Activated CD4-positive, alpha-beta memory T cell treated with anti-CD3 and anti-CD28 coated beads, Interleukin-2, amount 10 ng/mL, durations not matched to agents 7 days and 5 days (primary cell): ENCODE measurements around the gene TMEM219. TPM values are rescaled to one million over a fixed set of nuclear protein-coding genes. Genes with fewer than 3 reads are reported as not detected.

Experiments
- CTCF ChIA-PET: fragments of 350-600 bp; sonication (Branson Sonifier 250); formaldehyde crosslinking; loops from one replicate; lab custom pipeline; 2021; ENCODE audit warnings: antibody characterized with exemption, inconsistent platforms; lab: Charles Lee
- POLR2A ChIA-PET: fragments of 350-600 bp; sonication (Branson Sonifier 250); formaldehyde crosslinking; loops from one replicate; lab custom pipeline; 2021; ENCODE audit warnings: antibody characterized with exemption; lab: Charles Lee
- DNase-seq: peaks from one replicate; pipeline ENCODE4 v3.0.0-alpha.2; 2020
- H3K27ac Mint-ChIP-seq: one replicate; pipeline ENCODE4 v1.8.0; 2021; ENCODE audit warnings: mild to moderate bottlenecking, mixed read lengths
- H3K27me3 Mint-ChIP-seq: one replicate; pipeline ENCODE4 v1.8.0; 2021; ENCODE audit warnings: mixed read lengths
- H3K36me3 Mint-ChIP-seq: one replicate; pipeline ENCODE4 v1.8.0; 2021; ENCODE audit warnings: low read depth, mixed read lengths
- H3K4me1 Mint-ChIP-seq: one replicate; pipeline ENCODE4 v1.8.0; 2021; ENCODE audit warnings: mixed read lengths
- H3K4me3 Mint-ChIP-seq: one replicate; pipeline ENCODE4 v1.8.0; 2021; ENCODE audit warnings: mild to moderate bottlenecking, mixed read lengths
- H3K9me3 Mint-ChIP-seq: one replicate; pipeline ENCODE4 v1.8.0; 2021; ENCODE audit warnings: mixed read lengths
- total RNA-seq, 2 experiments: library from RNA; stranded (reverse); gene quantifications; one replicate each; pipeline ENCODE4 v1.2.3, GENCODE V29; 2021

The TMEM219 gene
- total RNA-seq, 2 experiments from 2014 or later = 68.9 to 78.7 TPM

DNA sequence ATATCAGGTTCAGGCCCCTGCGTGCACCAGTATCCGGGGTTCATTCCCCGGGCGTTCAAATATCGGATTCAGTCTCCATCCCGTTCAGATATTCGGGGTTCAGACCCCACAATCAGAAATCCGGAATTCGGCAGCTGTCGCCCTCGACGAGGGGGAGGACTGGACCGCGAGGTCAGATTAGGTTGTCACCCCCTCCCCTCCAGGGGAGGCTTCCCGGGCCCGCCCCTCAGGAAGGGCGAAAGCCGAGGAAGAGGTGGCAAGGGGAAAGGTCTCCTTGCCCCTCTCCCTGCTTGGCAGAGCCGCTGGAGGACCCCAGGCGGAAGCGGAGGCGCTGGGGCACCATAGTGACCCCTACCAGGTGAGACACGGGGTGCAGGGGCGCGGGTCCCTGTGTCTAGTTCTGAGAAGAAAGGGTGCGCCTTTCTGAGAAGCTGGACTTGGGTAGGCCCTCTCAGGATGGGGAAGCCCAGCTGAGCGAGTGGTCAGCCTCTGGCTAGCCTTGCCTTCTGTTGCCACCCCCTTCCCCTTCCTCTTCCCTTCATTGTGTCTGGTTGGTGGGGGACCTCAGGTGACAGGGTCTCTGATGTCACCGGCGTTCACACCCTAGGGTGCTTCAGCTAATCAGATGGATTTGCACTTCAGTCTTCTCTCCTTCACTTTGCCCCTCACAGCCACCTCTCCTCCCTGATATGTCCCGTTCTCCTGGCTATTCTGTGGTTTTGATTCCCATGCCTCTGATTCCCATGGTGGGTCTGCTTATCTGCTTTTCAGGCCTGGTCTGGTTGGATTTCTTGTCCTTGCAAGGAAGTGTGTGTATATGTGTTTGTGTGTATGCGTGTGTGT, 12.6 kb downstream of the TMEM219 start:
- Mint-ChIP-seq H3K4me1 (peaks cover 37% of the 10 kb centered on the region), H3K9me3 (no peaks in the 10 kb centered on the region), H3K27ac (peak overlapping the region; percentile 71), H3K27me3 (no peaks in the 10 kb centered on the region), H3K36me3 (peaks cover 40% of the 10 kb centered on the region), H3K4me3 (peak overlapping the region; percentile 88)
- ChIA-PET POLR2A (interaction anchor here (0.9 to 8.8 kb wide), 12 partner anchors 8 to 184 kb away, joined by 3 to 99 read pairs (median 6); partner anchors contain the start of genes ALDOA, HIRIP3, INO80E and KCTD13), CTCF (interaction anchor here (0.9 to 3.3 kb wide), 6 partner anchors 13 to 333 kb away, joined by 3 to 29 read pairs (median 6); partner anchors contain the start of genes PAGR1 and TMEM219)
- peak; percentile 42 for DNase-seq

DNA sequence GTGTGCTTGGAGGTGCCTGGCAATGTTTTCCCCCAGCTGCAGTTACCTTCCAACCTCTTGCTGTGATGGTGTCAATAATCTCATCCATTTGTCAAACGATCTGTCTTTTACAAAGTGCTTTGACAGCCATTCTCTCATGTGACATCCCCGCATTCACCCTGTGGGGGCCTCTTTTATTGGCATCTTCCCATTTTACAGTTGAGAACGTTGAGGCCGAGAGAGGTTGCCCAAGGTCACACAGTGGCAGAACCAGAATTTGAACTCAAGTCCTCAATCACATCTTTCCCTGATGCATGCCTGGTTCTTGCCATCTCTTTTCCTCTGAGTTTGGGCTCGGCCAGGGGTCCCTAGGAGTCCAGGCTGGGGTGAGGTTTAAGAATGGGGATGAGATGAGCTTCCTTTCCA, 13.3 kb downstream of the TMEM219 start:
- Mint-ChIP-seq H3K27ac (peak overlapping the region; percentile 71), H3K27me3 (no peaks in the 10 kb centered on the region), H3K4me3 (peak overlapping the region; percentile 88), H3K36me3 (peaks cover 42% of the 10 kb centered on the region), H3K4me1 (peaks cover 37% of the 10 kb centered on the region), H3K9me3 (no peaks in the 10 kb centered on the region)
- ChIA-PET POLR2A (interaction anchor here (1.0 to 8.8 kb wide), 6 partner anchors 13 to 185 kb away, joined by 4 to 99 read pairs (median 12); partner anchors contain the start of genes HIRIP3, INO80E, KCTD13 and KIF22), CTCF (interaction anchor here (0.9 to 3.3 kb wide), 3 partner anchors 14 to 159 kb away, joined by 3 to 29 read pairs (median 5); partner anchors contain the start of genes PAGR1 and TMEM219)
- no peak for DNase-seq

DNA sequence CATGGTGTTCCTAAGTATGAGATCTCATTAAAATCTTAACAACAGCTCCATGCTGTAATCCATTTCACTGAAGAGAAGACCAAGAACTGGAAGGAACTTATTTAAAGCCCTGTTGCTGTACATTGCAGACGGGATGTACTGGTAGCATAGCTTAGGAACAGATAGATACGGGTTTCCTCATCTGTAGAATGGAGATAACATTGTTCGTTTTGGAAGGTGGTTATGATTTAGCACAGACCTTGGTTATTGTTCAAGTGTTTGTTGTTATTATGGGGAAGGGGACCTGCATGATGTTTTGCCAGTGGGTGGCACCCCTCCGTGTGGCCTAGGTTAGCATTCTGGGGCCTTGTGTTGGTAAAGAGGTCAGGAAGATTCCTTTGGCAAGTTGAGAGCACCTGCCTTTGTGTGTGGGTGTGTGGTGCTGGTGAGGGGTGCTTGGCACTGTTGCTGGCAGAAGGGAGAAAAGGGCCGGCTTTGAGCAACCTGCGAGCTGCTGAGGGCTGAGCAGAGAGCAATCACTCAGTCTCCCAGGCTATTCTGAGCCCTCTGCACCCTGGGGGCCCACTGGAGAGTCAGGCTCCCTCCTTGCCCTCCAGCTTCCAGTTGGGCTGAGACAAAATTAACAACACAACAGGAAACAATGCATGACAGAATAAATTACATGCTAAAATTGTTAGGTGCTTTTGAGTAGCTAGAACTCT, 14.1 kb downstream of the TMEM219 start:
- no peak for DNase-seq
- ChIA-PET CTCF (interaction anchor here (0.9 kb wide), 1 partner anchor 57 kb away, joined by 3 read pairs; no protein-coding TSS in a partner anchor), POLR2A (interaction anchor here (1.0 to 8.8 kb wide), 5 partner anchors 13 to 168 kb away, joined by 4 to 99 read pairs (median 12); partner anchors contain the start of genes HIRIP3, INO80E, KCTD13 and TMEM219)
- Mint-ChIP-seq H3K27me3 (no peaks in the 10 kb centered on the region), H3K4me1 (peaks cover 37% of the 10 kb centered on the region), H3K9me3 (no peaks in the 10 kb centered on the region), H3K27ac (peak overlapping the region; percentile 36), H3K4me3 (peak overlapping the region; percentile 88), H3K36me3 (peaks cover 47% of the 10 kb centered on the region)

DNA sequence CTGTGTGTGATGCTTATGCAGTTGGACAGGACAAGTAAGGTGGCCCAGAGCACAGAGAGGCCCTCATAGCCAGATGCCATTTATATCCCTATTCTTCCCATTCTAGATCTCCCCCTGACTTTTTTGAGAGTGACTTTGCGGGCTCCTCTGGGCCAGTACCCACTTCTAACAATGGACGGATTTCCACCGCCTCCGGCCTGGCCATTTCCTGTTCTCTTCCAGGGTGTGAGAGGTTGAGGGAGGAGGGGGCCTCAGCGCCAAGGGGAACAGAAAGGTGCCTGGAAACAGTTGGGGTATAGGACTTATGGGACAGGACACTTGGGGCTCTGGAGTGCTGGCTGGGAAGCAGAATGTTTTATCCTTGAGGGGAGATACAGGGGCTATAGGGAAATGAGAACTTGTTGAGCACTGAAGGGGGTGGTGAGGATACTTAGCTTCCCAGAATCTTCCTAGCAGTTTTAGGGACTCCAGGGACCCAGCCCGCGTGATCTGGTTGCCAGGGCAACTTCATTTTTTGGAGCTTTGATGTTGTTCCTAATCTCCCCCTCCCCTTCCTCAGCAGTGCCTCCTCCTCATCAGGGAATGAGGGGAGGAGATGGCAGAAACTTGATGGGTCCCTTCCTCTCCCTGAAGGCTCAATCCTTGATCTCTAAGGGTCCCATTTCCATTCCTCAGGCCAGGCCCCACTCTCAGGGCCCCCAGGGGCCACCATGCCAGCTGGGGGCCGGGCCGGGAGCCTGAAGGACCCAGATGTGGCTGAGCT, 15.4 kb downstream of the TMEM219 start:
- POLR2A ChIA-PET = interaction anchor here (0.9 to 8.8 kb wide), 3 partner anchors 15 to 51 kb away, joined by 3 to 99 read pairs (median 78); partner anchors contain the start of genes HIRIP3, INO80E and TMEM219
- DNase-seq = no peak
- H3K27me3 Mint-ChIP-seq = no peaks in the 10 kb centered on the region
- H3K27ac Mint-ChIP-seq = no peak overlapping the region
- H3K9me3 Mint-ChIP-seq = no peaks in the 10 kb centered on the region
- peaks cover 46% of the 10 kb centered on the region for H3K36me3 Mint-ChIP-seq
- peaks cover 37% of the 10 kb centered on the region for H3K4me1 Mint-ChIP-seq
- CTCF ChIA-PET = no interaction called here
- no peak overlapping the region for H3K4me3 Mint-ChIP-seq

DNA sequence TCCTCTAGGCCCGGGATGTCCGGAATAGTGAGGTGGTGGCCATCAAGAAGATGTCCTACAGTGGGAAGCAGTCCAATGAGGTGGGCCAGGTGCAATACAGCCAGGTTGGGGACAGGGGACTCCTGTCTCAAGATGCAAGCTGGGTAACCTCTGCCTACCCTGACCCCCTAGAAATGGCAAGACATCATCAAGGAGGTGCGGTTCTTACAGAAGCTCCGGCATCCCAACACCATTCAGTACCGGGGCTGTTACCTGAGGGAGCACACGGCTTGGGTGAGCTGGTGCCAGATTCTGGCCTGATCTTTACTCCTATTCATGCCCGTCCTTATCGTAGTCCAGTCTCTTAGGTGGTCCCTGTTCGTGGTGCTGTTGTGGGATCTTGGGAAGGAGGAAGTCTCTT, 16.2 kb downstream of the TMEM219 start:
- no peaks in the 10 kb centered on the region for H3K27me3 Mint-ChIP-seq
- H3K4me1 Mint-ChIP-seq = peaks cover 33% of the 10 kb centered on the region
- CTCF ChIA-PET = no interaction called here
- H3K4me3 Mint-ChIP-seq = no peak overlapping the region
- no peaks in the 10 kb centered on the region for H3K9me3 Mint-ChIP-seq
- H3K27ac Mint-ChIP-seq = no peak overlapping the region
- peaks cover 47% of the 10 kb centered on the region for H3K36me3 Mint-ChIP-seq
- POLR2A ChIA-PET = interaction anchor here (0.9 to 8.8 kb wide), 2 partner anchors 17 to 52 kb away, joined by 3 to 99 read pairs; partner anchors contain the start of genes HIRIP3 and INO80E
- no peak for DNase-seq

DNA sequence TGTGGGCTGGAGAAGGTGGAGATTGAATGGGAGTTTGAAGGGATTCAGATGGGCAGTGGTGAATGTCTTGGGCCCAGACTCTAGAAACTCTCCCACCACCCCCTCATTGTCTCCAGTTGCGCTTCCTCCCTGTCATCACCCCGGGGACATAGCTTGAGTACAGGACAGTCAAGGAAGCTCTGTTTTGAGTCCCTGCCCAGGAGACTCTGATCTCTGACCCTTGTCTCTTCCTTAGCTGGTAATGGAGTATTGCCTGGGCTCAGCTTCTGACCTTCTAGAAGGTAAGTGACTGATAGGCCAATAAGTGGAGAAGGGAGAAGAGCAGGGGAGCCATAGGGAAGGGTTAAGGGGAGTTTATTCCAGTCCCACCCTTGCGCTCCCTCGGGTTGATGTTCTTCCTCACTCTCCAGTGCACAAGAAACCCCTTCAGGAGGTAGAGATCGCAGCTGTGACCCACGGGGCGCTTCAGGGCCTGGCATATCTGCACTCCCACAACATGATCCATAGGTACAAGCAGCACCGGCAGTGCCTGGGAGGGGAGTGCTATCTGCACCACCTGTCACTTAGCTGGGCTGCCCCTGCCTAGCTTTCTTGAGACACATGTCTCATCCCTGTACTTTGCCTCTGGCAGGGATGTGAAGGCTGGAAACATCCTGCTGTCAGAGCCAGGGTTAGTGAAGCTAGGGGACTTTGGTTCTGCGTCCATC, 16.8 kb downstream of the TMEM219 start:
- DNase-seq = no peak
- Mint-ChIP-seq H3K4me1 (peaks cover 29% of the 10 kb centered on the region), H3K9me3 (no peaks in the 10 kb centered on the region), H3K27ac (no peak overlapping the region), H3K4me3 (no peak overlapping the region), H3K27me3 (no peaks in the 10 kb centered on the region), H3K36me3 (peaks cover 48% of the 10 kb centered on the region)
- ChIA-PET CTCF (interaction anchor here (0.5 kb wide), 1 partner anchor 34 kb away, joined by 4 read pairs; no protein-coding TSS in a partner anchor), POLR2A (interaction anchor here (8.8 kb wide), 1 partner anchor 16 kb away, joined by 99 read pairs; the partner anchor contains the start of genes HIRIP3 and INO80E)

DNA sequence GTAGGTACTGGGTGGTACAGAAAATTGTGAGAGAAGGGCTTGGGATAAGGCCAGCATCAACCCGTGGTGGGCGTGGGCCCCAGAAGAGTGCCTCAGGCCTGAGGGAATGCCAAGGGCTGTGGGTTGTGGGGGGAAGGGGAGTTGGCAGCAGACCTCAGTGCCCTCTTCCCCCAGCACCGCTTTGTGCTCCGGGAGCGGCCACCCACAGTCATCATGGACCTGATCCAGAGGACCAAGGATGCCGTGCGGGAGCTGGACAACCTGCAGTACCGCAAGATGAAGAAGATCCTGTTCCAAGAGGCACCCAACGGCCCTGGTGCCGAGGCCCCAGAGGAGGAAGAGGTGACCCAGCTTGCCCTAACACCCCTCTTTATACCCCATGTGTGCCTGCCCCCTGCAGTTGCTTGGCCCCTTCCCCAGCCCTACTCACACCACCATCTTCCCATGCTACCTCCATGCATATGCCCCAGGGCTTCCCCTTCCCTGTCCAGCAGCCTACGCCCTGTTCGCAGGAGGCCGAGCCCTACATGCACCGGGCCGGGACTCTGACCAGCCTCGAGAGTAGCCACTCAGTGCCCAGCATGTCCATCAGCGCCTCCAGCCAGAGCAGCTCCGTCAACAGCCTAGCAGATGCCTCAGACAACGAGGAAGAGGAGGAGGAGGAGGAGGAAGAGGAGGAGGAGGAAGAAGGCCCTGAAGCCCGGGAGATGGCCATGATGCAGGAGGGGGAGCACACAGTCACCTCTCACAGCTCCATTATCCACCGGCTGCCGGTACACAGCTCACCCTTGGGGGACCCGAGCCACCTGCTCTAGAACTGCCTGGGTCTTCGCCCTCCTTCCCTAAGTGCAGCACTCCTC, 20.9 kb downstream of the TMEM219 start:
- ChIA-PET POLR2A (interaction anchor here (1.5 to 6.3 kb wide), 2 partner anchors 9 to 12 kb away, joined by 4 to 43 read pairs; partner anchors contain the start of genes HIRIP3, INO80E and TAOK2), CTCF (no interaction called here)
- Mint-ChIP-seq H3K4me1 (peaks cover under 1% of the 10 kb centered on the region), H3K9me3 (no peaks in the 10 kb centered on the region), H3K27me3 (no peaks in the 10 kb centered on the region), H3K4me3 (no peak overlapping the region), H3K36me3 (peaks cover 72% of the 10 kb centered on the region), H3K27ac (no peak overlapping the region)
- no peak for DNase-seq

DNA sequence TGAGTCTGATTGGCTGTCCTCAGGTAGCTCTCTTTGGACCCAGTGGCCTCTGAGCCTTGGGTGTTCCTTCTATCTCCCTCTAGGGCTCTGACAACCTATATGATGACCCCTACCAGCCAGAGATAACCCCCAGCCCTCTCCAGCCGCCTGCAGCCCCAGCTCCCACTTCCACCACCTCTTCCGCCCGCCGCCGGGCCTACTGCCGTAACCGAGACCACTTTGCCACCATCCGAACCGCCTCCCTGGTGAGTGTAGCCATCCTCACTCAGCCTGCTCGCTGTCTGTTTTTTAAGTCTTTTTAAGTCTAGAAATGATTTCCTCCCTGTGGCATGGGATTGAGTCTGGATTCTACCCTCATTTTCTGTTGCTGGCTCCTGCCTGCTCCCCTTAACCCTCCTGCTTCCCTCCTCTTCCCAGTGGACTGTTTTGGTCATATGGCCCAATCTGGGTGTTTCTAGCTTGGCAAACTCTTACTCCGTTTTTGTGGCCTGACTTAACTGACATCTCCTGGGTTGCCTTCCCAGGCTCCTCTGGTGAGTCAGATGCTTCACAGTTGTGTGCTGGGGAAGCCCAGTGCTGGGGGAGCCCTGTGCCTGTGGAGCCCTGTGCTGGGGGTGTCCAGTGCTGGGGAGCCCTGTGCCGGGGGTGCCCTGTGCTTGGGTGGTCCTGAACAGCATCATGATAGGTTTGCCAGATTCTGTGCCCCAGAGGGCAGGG, 21.7 kb downstream of the TMEM219 start:
- no peak overlapping the region for H3K4me3 Mint-ChIP-seq
- H3K36me3 Mint-ChIP-seq = peaks cover 75% of the 10 kb centered on the region
- H3K9me3 Mint-ChIP-seq = no peaks in the 10 kb centered on the region
- CTCF ChIA-PET = no interaction called here
- H3K4me1 Mint-ChIP-seq = no peaks in the 10 kb centered on the region
- H3K27me3 Mint-ChIP-seq = no peaks in the 10 kb centered on the region
- POLR2A ChIA-PET = interaction anchor here (1.5 to 6.3 kb wide), 2 partner anchors 9 to 12 kb away, joined by 4 to 43 read pairs; partner anchors contain the start of genes HIRIP3, INO80E and TAOK2
- H3K27ac Mint-ChIP-seq = no peak overlapping the region
- DNase-seq = no peak

DNA sequence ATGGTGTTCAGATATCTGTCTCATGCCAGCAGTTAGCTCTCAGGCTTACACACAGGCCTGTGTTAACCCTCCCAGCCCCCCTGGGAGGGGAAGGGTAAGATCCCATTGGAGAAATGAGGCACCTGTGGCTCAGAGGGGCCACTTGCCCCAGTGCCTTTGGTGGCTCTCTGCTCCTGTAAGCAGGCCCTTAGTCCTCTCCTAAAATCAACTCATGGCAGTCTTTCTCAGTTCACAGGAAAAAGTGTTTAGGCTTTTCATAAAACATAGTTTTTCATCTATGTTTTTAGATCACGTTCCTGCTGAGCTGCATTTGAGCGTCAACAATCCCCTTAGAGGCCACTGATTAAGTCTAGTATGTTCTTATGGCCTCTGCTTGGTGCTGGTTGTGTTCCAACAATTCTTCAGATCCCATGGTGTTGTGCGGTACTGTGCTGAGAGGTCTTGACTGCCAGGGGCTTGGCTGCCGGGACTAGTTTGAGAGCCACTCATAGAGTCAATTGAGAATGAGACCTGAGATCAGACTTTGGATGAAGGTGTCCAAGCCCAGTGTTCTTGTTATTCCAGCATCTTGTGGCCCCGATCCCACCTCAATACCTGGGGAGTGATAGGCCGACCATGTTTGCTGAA, 22.4 kb downstream of the TMEM219 start:
- Mint-ChIP-seq H3K27me3 (no peaks in the 10 kb centered on the region), H3K36me3 (peaks cover 73% of the 10 kb centered on the region), H3K9me3 (no peaks in the 10 kb centered on the region), H3K27ac (no peak overlapping the region), H3K4me3 (no peak overlapping the region), H3K4me1 (no peaks in the 10 kb centered on the region)
- ChIA-PET CTCF (no interaction called here), POLR2A (interaction anchor here (6.3 kb wide), 1 partner anchor 11 kb away, joined by 43 read pairs; the partner anchor contains the start of genes HIRIP3 and INO80E)
- no peak for DNase-seq

DNA sequence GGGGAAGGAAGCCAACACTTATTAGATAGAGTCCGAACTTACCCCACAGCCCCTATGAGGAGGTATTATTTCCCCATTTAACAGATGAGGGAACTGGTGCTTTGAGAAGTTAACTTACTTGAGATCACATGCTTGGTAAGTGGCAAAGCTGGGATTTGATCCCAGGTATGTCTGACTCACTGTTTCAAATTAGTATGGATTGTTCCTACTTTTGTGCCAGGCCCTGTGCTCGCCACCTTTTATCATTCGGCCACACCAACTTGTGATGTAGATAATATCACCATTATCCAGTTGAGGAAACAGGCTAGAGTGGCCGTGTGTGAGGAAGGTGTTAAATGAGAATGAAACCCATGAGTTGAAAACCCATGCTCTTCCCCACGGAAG, 22.9 kb downstream of the TMEM219 start:
- Mint-ChIP-seq H3K4me3 (no peak overlapping the region), H3K4me1 (no peaks in the 10 kb centered on the region)

More for the DNA sequence above, 22.9 kb downstream of the TMEM219 start:
- Mint-ChIP-seq H3K36me3 (peaks cover 68% of the 10 kb centered on the region), H3K27ac (no peak overlapping the region), H3K27me3 (no peaks in the 10 kb centered on the region), H3K9me3 (no peaks in the 10 kb centered on the region)
- CTCF ChIA-PET = no interaction called here
- POLR2A ChIA-PET = interaction anchor here (1.1 to 6.3 kb wide), 2 partner anchors 10 to 61 kb away, joined by 3 to 43 read pairs; partner anchors contain the start of genes HIRIP3 and INO80E
- DNase-seq = no peak
